Umbilical cord (tissue), 2 donors: Measurements from ENCODE around the gene LRRC56. TPM values are rescaled to one million over a fixed set of nuclear protein-coding genes. Genes with fewer than 3 reads are reported as not detected.

Experiments
- DNase-seq: peaks from one replicate; pipeline ENCODE4 v3.0.0-alpha.2; 2015; ENCODE audit warnings: low spot score
- total RNA-seq: library from RNA; depleted of rRNA; stranded (reverse); fragments of >200 nt; gene quantifications from one replicate; pipeline ENCODE4 v1.2.3, GENCODE V29; 2014; ENCODE audit warnings: low replicate concordance; ENCODE audit not compliant: insufficient read depth

The LRRC56 gene
- total RNA-seq, 1 donor from 2014 or later: not detected

DNA sequence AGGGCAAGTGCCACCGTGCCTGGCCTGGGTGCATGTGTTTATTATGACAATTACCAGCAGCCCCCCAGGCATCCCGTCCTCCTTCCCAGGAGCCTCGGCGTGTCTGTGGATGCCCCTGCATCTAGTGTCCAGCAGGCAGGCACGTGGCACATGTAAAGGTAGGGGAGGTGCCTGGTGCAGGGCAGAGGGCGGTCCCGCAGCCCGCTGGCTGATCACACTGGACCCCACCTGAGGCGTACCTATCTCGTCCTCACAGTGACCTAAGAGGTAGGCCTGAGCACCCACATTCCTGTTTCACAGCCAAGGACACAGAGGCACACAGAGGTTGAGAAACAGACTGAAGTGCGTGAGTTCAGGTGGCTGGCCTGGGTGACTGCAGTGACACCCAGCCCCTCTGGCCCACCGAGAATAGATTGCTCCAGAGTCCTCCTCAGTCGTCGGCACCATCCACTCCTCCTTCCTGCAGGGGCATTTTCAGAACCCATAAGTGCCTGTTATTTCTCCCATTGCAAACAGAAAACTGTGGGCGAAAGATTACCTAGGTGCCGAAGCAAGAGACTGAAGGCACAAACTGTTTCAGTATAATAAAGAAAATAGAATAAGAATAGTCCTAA is 35.9 kb downstream of the LRRC56 start:
- DNase-seq: no peak

DNA sequence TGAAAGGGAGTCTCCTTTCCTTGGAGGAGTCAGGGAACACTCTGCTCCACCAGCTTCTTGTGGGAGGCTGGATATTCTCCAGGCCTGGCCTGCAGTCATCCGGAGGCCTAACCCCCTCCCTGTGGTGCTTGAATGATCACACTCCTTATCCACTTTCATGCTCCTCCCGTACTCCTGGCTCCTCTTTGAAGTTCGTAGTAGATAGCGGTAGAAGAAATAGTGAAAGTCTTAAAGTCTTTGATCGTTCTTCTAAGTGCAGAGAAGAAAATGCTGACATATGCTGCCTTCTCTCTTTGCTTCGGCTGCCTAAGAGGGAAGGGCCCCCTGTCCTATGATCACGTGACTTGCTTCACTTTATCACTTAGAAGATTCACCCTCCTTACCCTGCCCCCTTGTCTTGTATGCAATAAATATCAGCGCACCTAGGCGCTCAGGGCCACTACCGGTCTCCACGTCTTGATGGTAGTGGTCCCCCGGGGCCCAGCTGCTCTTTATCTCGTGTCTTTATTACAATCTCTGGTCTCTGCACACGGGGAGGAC is 36.8 kb downstream of the LRRC56 start:
- peak; percentile 88 for DNase-seq

DNA sequence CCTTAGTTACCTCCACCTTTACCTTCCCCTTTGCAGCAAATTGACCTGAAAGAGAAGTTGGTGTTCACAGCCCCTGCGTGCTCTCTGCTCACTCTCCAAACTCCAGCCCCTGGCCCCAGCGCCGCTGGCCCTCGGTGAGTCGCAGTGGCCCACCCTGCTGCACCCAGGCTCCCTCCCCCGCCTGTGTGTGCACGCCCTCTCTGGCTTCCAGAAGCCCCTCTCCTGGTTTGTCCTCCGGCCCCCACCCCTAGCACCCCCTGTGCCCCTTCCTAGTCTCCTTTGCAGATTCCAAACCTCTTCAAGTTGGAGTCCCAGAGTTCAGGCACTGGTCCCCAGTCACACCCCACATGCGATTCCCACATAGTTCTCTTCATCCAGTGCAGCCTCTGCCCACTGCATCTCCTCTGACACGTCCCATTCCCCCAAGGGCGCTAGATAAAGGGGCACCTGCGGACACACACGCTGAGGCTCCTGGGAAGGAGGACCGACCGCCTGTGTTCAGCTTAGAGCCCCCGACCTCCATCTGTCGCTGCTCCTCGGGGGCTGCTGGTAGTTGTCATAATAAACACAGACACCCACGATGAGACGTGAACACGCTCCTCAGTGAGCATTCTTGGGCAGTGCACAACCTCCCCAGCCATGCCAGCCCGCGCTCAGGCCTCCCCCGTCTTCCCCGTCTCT is 37.4 kb downstream of the LRRC56 start:
- DNase-seq: peak; percentile 30

DNA sequence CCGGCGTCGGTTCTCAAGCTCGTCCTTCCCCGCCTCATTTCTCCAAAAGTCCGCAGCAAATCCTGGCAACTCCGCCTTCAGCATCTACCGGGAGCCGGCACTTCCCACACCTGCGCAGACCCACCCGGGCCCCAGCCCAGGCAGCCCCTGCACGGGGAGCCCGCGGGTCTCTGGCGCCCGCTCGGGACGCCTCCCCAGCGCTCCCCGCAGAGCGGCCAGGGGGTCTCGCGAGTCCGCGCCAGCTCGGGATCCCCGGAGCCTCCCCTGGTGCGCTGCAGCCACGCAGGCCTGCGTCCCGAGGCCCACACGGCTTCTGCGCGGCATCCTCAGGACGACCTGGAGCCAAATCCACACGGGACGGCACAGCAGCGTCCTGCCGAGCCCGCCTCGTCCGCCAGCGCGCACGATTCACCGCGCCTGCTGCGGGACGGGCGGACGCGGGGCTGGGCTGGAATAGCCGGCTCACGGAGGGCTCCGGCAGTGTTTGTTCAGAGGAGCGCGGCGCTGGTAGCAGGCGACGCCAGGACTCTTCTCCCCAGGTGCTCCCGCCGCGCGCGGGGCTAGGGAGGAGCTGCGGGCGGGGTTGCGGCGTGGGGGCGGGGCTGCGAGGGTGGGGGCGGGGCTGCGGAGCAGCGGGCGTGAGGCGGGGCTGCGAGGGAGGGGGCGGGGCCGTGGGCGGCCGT is 38.1 kb downstream of the LRRC56 start:
- DNase-seq: peak; percentile 76

DNA sequence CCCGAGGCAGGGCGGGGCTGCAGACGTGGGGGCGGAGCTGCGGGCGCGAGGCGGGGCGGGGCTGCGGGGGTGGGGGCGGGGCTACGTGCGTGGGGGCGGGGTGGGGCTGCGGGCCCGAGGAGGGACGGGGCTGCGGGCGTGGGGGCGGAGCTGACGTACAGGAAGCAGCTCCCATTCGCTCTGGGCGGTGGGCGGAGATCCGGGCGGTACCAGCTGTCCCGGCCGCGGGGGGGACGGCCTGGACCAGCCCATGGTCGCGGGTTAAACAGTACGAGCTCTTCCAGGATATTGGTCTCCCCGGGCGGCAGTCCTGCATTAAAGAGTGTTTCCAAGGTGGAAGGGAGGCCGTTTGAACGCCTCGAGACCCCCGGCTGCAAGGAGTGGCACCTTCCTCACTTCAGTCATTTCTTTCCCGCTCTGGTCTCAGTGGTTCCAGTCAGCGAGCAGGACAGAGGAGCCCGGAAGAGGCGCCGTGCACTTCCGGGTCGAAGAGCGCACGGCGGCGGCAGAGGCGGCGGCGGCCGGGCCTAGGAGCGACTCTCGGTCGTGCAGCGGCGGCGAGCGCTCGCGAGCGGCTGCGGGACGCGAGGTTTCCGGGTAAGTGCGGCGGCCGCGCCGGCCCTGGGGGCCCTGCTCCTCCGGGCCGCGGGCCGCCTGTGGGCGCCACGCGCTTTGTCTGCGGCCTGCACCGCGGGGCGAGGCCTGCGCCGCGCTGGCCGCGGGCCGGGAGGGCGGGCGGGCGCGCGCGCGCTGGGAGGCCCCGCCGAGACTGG is 38.9 kb downstream of the LRRC56 start, which contains the start of gene PHRF1:
PHRF1 (plus strand) TSS at position 475 of the 773 bp plus-strand sequence. CDS start 5,043 bp downstream, outside the sequence.
- DNase-seq: peak; percentile 96

DNA sequence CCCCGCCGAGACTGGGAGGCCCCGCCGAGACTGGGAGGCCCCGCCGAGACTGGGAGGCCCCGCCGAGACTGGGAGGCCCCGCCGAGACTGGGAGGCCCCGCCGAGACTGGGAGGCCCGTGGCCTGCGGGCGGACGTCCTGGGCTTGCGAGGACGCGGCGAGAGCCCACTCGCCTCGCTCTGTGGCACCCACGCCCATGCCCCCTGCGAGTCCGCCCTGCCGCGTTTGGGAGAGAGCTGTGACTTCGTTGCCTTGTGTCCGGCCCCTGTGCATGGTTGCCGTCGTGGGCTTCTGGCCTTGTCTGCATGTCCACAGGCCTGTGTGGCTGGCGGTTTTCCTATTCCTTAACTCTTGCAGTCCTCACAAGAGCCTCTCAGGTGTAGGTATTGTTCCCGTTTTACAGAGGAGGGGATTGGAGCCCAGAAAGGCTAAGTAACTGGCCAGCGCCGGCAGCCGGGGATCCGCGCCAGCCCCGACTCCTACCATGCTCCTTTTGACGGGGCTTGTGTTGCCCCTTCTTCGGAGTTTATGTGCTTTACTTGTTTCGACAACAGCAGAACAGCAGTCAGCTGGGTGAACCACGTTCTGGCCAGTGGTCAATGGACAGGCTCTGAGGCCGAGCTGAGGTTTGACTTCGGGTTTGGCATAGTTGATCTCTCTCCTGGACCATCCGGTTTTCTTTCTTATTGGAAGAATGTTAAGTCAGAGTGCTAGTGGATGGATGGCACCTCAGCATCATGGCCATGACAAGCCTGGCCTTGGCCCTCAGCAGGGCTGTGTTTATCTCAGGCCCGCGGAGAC is 39.7 kb downstream of the LRRC56 start:
- DNase-seq: no peak

DNA sequence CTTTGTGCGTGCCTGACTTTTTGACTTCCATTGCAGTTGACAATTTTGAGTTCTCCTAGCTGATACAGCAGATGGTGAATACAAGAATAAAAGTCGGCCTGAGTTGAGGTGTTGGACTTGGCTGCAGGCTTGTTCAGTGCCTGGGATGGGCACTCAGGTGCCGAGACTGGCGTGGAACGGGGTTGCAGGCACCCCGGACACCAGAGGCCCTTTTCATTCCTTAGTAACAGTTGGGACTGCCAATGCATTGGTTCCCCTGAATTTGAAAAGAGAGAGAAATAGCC is 40.2 kb downstream of the LRRC56 start:
- DNase-seq: no peak

DNA sequence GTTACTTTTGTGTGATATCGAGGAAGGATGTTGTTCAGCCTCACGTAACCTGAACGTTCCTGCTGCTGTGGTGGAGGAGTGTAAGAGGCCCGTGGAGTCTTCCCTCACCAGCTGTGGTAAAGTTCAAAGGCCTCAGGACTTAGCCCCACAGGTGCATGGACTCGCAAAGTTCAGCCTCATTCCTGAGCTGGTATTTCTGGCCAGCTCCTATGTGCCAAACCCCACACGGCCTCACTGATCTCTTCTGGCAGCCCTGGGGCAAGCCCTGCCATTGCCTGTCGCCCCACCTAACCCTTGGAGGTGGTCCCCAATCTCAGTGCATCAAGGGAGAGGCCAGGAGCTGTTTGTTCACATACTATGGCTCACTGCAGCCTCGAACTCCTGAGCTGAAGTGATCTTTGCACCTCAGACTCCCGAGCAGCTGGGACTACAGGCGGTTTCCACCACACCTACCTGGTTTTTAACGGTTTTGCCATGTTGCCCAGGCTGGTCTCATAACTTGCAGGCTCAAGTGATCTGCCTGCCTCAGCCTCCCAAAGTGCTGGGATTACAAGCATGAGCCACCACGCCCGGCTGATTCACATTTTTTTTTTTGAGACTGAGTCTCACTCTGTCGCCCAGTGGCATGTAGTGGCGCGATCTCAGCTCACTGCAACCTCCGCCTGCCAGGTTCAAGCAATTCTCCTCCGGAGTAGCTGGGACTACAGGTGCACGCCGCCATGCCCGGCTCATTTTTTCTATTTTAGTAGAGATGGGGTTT is 41.1 kb downstream of the LRRC56 start:
- DNase-seq: no peak

DNA sequence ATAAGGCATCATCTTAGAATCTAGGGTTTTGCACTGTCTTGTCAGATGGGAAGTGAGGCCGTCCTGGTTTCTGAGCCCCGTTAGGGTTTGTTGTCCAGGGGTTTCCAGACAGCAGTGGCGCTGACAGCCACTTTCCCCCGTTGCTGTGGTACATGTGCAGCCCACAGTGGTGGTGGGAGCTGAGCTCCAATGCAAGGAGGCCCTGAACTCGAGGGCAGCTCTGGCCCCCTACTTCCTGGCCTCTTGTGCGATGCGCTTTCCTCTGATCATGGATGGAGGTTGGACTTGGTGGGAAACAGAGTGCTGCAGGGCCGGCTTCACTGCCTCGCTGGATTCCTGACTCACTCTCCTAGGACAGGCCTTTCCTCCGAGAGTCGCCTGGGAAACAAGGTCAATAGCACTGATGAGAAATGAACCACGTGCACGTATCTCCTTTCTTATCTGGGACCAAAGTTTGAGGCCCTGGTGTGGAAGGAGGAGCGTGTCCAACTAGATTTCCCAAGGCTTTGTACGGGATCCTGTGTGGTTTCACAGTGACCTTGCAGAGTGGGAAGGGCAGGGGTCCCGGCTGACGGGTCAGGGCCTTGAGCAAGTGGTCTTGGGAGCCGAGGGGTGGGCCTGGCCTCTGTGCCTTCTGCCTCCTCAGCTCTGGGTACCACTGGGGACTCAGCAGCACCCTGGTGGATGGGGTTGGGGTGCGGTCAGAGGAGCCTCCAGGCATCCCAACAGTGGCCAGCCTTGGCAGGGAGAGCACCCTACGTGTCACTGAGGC is 42.7 kb downstream of the LRRC56 start:
- no peak for DNase-seq

DNA sequence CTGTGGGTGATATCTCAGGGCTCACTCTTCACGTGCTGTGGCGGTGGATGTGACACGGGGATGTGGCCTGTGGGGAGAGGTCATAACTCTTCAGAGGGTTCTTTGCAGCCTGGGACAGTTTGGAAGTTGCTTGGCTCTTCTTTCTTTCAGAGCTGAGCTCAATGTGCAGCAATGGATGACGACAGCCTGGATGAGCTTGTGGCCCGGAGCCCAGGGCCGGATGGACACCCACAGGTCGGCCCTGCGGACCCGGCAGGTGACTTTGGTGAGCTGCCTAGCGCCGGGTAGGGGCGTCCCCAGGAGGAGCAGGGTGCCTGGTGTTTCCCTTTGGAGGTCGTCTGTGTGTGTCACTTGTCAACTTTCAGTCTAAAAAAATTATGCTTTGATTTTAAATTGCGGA is 44.0 kb downstream of the LRRC56 start:
- DNase-seq: no peak

DNA sequence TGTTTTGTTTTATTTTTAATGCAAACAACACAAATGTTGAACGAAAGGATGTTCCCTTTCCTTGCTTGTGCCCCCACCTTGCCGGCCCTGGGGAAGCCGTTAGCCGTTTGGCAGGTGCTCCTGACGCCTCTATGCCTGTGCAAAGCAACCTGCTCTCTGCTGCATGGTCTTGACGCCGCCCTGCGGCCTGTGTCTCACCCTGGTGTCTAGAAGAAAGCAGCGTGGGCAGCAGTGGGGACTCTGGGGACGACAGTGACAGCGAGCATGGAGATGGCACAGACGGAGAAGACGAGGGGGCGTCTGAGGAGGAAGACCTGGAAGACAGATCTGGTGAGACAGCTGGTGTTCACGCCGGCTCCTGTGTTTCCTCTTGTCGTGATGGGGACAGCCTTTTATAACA is 44.4 kb downstream of the LRRC56 start:
- DNase-seq: no peak

DNA sequence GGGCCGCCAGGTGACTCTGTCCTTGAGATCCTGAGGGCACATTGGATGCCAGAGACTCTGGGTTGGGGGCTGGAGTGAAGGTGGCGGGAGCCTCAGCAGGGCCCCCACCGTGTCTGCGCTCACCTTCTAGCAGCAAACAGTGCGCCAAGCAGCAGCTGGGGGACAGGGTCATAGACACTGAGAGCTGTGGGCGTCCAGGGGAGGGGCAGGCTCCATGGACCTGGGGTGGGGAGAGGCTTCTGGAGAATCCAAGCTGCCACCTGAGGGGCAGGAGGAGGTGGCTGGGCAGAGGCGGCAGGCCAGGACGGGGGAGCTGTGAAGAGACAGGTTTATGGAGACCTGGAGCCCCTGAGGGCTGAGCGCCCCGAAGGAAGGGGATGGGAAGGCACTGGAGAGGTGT is 47.0 kb downstream of the LRRC56 start:
- DNase-seq: no peak

DNA sequence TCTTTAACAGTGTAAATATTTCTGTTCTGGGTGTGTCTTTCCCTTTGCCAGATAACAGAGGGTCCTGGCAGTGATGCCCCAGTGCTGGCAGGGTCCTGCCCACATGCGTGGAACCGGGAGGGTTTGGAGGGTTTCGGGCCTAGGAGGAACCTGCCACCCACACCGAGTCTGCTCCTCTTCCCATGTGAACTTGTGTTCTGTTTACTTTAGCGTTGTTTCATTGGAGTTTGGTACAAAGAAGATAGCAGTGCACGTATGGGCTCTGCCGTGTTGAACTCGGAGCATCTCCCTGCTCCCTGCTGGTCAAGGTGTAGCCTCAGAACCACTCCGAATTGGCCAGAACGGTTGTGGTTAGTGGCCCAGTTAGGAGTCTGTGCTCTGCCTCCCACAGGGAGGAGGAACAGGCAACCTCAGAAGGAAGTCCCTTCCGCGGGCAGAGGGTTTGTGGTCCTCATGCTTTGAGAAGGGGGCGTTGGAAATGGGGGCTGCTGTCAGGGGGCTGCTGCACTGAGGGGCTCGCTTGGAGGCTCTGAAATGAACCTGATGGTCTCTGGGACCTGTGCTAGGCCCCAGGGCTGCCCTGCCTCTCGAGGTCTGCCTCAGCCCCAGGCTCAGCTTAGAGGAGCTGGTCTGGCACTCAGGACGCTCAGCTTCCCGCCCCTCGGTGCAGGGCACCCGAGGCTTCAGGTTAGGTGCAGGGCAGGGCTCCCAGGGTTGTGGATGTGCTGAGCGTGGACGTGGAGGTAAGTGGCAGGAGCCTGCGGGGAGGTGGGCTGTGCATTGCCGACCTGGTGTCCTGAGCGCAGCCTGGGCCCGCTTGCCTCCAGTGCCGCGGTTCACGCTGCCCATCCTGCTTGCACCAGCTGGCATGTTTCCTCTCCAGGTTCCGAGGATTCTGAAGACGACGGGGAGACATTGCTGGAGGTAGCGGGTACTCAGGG is 49.3 kb downstream of the LRRC56 start:
- DNase-seq: no peak

DNA sequence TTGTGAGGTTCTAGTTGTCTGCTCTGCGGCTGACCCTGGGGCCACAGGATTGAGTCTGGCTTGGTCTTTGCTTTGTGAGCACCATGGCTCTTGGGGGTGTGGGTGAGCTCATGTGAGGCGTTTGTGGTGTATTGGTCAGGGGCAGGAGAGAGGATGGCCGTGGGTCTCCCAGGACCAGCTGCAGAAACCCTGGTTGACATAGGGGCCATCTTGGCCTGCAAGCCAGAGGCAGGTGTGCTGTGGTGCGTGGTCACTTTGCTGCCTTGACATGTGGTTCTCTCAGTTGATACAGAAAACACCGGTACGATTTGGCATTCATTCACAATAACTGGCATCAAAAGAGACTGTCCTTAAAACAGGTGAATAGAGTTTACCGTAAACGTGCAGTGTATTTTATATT is 50.2 kb downstream of the LRRC56 start:
- DNase-seq: no peak

DNA sequence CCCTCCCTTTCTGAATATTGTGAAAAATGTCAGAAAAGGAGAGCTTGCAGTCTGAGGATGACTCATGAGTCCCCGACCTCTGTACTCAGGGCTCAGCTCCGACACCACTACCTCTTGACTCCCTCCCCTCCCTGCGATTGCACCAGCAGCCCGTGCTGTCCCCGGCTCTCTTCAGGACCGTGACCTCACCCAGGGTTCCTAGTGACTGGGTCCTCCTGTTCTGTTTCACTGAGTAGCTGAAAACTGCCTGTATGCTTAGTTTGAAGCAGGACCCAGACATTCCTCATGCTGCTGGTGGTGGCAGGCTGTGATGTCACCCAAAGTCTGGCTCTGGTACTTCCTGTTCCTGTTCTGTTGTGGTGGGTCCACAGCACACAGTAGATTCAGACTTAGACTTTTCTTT is 50.7 kb downstream of the LRRC56 start:
- no peak for DNase-seq

DNA sequence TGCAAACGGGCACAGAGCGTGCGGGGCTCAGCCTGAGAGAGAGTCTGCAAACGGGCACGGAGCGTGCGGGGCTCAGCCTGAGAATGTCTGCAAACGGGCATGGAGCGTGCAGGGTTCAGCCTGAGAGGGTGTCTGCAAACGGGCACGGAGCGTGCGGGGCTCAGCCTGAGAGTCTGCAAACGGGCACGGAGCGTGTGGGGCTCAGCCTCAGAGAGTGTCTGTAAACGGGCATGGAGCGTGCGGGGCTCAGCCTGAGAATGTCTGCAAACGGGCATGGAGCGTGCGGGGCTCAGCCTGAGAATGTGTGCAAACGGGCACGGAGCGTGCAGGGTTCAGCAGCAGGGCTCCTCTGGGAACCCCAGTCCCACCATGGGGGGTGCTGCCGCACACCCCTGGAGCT is 52.5 kb downstream of the LRRC56 start:
- no peak for DNase-seq

DNA sequence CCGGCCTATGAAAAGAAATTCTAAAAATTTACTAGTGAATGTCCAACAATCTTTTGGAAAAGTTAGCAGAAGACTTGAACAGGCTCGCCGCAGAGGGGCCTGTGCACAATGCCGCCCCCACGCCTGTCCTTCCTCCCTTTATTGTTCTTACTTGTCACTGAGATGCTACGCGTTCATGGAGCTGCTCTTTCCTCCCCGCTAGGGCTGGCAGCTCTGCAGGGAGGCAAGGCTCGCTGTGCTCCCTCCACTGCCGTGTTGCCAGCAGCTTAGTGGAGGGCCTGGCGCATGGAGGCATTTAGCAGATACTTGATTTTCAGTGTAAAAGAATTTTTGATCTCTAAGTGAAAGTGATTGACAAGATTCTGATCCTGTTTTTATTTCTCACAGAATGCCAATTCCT is 53.7 kb downstream of the LRRC56 start:
- no peak for DNase-seq

DNA sequence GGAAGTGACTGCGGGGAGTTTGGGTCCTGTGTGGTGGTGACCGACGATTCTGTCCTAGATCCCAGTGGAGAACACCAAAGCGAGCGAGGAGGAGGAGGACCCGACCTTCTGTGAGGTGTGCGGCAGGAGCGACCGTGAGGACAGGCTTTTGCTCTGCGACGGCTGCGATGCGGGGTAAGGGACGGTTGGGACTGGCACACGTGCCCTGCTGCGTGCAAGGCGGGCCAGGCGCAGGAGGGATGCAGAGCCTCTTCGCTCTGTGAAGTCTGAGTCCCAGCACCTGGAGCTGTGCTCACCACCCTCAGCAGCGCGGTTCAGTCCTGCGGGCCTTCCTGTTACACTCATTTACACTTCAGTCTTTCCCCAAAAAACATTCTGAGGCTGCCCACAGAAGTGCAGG is 55.2 kb downstream of the LRRC56 start:
- no peak for DNase-seq

DNA sequence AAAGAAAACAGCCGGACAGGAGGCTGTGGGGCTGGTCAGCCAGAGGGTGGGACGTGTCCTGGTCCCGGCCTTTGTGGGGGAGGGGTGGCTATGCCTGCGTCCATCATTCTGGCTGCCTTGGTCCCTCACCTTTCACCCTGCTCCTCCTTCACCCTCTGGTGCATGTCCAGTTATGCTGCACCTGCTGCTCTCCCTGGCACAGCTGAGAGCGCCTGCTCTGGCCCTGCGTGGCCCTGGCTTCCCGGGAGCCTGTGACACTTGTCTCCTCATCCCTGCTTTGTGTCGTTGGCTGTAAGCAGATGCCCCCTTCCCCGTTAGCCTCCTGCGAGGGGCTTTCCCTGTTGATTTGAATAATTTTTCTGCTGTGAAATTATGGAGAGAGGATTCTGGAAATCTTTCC is 55.6 kb downstream of the LRRC56 start:
- DNase-seq: no peak
